NT2/D1 (cell line): ENCODE data around the gene SNAI3.

Experiments used
- YY1 ChIP-seq: IDR thresholded peaks from 2 replicates; pipeline ENCODE4 v1.6.1; 2011; ENCODE audit not compliant: insufficient read length, insufficient read depth
- ZNF274 ChIP-seq: IDR thresholded peaks from 2 replicates; pipeline ENCODE4 v1.6.1; 2011; ENCODE audit warnings: mild to moderate bottlenecking, low read depth, low read length

GRCh38 chr16:88686062-88686438, 257 bp downstream of the SNAI3 start:
- no peak for TF ChIP-seq YY1
- no peak for TF ChIP-seq ZNF274
